GOT3 (cell line): ENCODE data around the gene RASGRF1.

Experiments used
- DNase-seq: peaks from one replicate; lab custom pipeline; 2025; ENCODE audit warnings: mixed read lengths; lab: John Stamatoyannopoulos, UW

Gene RASGRF1

GRCh38 chr15:79066391-79067071 lies 24.0 kb downstream of the RASGRF1 start:
- DNase-seq = no peak

- no peak for DNase-seq
Measured at GRCh38 chr15:79065706-79066376, 24.7 kb downstream of the RASGRF1 start.

GRCh38 chr15:79065361-79065705 lies 25.2 kb downstream of the RASGRF1 start:
- DNase-seq = no peak

GRCh38 chr15:79064496-79064895 lies 26.1 kb downstream of the RASGRF1 start:
- no peak for DNase-seq

DNA sequence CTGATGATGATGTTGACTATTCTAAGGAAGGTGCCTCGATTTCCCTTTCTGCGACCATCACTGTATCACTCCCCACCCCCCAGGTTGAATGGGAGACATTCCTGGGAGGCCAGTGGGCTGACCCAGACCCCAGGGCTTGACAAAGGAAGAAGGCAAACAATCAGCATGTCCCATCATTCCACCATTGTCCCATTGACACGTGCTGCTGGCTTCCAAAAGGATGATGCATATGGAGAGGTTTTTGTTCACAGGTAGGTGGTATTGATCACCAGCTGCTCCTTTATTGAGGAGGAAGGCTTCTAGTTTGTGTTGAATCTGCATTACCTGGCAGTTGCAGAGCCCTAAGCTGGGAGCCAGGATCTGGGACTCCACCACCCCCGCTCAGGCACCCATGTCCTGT lies 30.4 kb downstream of the RASGRF1 start:
- DNase-seq = no peak

DNA sequence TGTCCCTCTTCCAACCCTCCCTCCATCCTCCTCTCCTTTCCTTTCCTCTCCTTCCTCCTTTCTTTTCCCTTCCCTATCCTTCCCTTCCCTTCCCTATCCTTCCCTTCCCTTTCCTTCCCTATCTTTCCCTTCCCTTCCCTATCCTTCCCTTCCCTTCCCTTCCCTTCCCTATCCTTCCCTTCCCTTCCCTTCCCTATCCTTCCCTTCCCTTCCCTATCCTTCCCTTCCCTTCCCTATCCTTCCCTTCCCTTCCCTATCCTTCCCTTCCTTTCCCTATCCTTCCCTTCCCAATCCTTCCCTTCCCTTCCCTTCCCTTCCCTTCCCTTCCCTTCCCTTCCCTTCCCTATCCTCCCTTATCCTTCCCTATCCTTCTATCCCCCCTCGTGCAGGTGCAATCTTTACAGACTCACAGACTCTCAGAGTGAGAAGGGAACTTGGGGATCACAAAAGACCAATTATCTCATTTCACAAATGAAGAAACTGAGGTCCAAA lies 31.5 kb downstream of the RASGRF1 start:
- no peak for DNase-seq

- no peak for DNase-seq
Measured at GRCh38 chr15:79058260-79058850, 32.2 kb downstream of the RASGRF1 start.

- DNase-seq = no peak
Measured at GRCh38 chr15:79057050-79057449, 33.5 kb downstream of the RASGRF1 start.

DNA sequence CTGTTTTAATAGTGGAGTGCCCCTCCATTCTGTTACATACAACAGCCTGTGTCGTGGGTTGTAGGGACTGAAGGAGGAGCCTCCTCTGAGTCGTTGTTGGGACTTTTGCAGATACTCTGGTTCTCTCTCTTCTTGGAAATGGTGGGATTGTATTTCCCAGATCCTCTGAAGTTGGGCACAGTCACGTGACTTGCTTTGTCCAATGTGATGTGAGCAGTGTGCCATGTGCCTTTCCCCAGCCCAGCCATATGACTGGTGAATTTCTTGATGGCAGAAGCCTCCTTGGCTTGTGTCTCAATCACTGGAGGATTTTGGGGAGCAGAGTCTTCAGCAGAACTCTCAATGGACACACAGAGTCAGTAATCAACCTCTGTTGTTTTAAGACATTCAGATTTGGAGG lies 36.2 kb downstream of the RASGRF1 start:
- no peak for DNase-seq

DNA sequence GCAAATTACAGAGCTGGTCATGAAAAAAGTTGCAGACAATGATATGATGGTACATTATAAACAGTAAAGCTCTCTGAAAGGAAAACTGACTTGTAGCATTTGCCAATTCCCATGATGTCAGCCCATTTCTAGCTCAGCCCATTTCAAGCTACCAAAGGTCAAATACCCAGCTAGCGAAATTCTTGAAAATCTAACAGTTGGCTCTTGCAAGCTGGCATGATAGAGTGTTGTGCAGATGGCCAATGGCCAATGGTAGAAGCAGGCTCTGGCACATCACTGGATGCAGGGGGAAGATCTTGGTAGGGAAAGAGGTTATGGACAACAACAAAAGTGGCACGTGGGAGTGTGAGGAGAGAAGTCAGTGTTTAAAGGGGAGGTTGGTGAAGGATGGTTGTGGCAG lies 36.7 kb downstream of the RASGRF1 start:
- no peak for DNase-seq

DNA sequence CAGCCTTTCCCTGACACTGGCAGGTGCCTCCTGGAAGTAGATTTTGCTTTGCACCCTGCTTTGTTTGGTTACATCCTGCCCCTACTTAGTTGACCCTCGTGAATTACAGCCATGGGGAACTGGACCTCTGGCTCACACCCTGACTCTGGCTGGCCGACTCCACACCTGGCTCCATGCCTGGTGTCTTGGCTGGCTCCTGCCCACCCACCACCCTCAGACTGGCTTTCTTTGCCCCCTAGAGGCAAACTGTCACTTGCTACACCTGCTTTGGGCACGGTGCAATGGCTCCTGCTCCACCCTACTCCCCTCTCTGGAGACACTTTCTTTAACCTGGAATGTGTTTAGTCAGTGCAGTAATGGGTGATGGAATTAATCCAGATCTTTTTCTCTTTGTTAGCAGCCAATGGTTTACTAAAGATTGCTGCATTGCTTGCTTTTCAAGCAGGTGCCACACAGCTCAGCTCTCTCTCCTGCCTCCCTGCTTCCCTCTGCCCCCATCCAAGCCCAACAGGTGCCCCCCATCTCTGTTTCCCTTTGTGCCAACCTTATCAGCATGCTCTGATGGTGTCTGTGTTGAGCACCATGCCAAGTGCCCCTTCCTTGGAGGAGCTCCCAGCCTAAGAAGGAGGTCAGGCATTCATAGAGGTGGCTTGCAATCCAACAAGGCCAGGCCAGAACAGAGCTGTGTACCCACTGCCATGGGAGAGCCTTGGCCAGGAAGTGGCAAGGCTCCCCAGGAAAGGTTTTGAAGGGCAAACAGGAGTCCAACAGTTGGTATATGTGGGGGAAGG lies 38.4 kb downstream of the RASGRF1 start:
- DNase-seq = no peak

GRCh38 chr15:79051029-79051428 lies 39.6 kb downstream of the RASGRF1 start:
- DNase-seq = no peak

DNA sequence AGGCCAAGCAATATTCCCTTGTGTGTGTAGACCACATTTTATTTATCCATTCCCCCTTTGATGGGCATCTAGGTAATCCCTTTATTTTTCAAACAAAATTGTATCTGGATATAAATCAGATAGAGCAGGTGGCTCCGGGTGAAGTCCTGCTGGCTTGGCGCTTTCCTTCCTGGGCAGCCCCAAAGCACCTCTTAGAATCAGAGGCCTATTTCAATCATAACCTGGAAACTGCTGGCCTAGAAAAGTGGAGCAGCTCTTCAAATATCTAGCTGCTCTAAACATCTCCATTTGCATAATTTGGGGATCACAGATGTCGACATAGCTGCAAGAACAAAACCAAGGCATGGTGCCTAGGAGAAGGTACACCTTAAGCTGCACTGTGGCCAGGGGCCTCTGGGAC lies 40.2 kb downstream of the RASGRF1 start:
- DNase-seq = no peak

DNA sequence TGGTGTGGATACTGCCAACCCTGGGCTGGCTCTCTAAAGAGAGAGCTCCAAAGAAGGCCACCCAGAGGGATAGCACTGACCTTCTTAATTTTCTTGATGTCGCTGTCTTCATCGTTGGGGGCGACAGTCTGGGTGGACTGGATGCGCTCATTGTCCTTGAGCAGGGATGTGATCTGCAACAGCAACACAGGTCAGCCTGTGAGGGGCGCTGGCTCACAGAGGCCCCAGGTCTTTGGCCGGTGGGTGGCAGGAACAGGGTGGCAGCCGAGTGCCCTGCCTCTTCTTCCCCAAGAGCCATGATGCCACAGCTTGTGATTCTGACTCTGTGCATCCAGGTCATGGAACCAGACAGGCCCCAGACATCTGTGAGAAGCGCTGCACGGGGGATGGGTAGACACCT lies 41.2 kb downstream of the RASGRF1 start:
- no peak for DNase-seq

DNA sequence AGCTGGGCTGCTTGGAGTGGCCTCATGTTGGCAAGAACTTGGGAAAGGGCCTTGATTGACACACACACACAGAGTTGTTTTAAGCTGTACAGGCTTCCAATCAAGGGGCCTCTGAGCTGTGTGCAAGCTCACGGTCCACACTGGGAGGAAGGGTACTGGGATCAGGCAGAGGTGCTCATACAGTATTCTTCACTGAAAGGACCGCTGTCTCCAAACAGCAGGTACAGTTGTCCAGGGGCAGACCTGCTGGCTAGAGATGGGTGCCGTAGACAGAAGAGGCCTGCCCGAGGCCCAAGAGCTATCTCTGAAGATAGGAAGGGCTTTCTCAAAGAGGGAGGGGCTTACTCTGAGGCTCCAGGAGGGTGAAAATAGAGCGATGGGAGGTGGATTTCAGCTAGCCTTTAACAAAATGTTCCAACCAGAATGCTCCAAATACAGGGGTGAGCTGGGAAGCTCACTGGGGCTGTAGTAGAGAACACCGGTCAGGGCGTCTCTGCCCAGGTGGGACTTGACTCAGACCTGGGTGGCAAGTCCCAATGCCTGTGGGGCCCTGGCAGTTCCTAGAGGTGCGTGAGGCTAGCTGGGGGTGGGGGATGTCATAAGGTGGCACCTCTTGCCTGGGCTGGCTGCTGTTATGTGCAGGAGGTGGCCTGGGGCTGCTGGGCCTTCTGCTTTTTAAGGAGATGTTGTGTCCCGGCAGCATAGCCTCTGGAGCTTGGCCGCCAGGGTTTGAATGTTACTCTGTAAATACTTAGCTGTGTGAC lies 42.7 kb downstream of the RASGRF1 start:
- DNase-seq = no peak

GRCh38 chr15:79046691-79047404 lies 43.7 kb downstream of the RASGRF1 start:
- no peak for DNase-seq

GRCh38 chr15:79045041-79045440 lies 45.5 kb downstream of the RASGRF1 start:
- no peak for DNase-seq

- DNase-seq = no peak
Measured at GRCh38 chr15:79042213-79042928, 48.2 kb downstream of the RASGRF1 start.

DNA sequence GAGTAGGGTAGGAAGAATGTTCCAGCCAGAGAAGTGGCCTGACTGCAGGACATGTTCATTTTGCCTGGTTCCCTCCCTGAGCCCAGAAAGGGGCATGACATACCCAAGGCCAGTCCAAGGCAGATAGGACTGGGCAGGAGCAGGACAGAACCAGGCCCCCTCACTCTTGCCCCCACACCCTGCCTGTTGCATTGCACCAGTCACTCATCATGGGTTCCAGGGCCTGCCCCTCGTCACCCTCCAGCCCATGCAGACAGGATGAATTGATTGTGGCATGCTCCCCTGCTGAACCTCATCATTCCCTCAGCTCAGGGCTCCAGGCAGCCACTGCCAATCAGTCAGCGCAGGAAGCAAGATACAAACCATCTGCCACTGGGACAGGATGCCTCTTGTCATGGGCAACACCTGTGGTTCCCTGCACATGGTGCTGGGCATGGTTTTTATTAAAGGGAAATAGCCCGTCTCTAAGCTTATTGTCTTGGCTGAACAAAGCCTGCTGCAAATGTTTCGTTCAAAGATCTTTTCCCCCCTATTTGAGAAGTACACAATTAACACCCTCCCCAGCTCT lies 48.9 kb downstream of the RASGRF1 start:
- no peak for DNase-seq

- no peak for DNase-seq
Measured at GRCh38 chr15:79037848-79038247, 52.7 kb downstream of the RASGRF1 start.
